Mesendoderm (in vitro differentiated cells): Measurements from ENCODE around the gene RIC8B.

Source experiments
- DNase-seq: peaks from one replicate; pipeline ENCODE4 v3.0.0; 2013
- H2AK5ac ChIP-seq: 2 replicates; pipeline ENCODE4 v1.6.1; 2013; ENCODE audit warnings: low read length, inconsistent platforms
- H2BK120ac ChIP-seq: 2 replicates; pipeline ENCODE4 v1.6.1; 2013; ENCODE audit warnings: low read depth, mild to moderate bottlenecking, low read length, moderate library complexity, mixed read lengths
- H2BK15ac ChIP-seq: replicated peaks from 2 replicates; pipeline ENCODE4 v1.6.1; 2013; ENCODE audit warnings: low read depth, mild to moderate bottlenecking, moderate library complexity
- H2BK5ac ChIP-seq: 2 replicates; pipeline ENCODE4 v1.6.1; 2013; ENCODE audit warnings: low read length, inconsistent platforms
- H3K18ac ChIP-seq: 2 replicates; pipeline ENCODE4 v1.6.1; 2013; ENCODE audit warnings: mild to moderate bottlenecking, low read length, mixed read lengths
- H3K23ac ChIP-seq: one replicate; pipeline ENCODE4 v1.6.1; 2013; ENCODE audit warnings: low read length
- H3K27ac ChIP-seq: 2 replicates; pipeline ENCODE4 v1.5.1; 2013; ENCODE audit warnings: low read depth, mild to moderate bottlenecking, inconsistent platforms, low read length, moderate library complexity
- H3K27me3 ChIP-seq: 2 replicates; pipeline ENCODE4 v1.6.1; 2013; ENCODE audit warnings: low read length, control low read depth, mild to moderate bottlenecking, inconsistent platforms; ENCODE audit not compliant: insufficient read depth, poor library complexity
- H3K36me3 ChIP-seq: 2 replicates; pipeline ENCODE4 v1.6.1; 2013; ENCODE audit warnings: low read length, inconsistent platforms; ENCODE audit not compliant: control insufficient read depth, insufficient read depth
- H3K4ac ChIP-seq: one replicate; pipeline ENCODE4 v1.6.1; 2013; ENCODE audit warnings: low read depth, mild to moderate bottlenecking, low read length, moderate library complexity
- H3K4me1 ChIP-seq: 2 replicates; pipeline ENCODE4 v1.6.1; 2013; ENCODE audit warnings: low read depth, low read length, inconsistent platforms; ENCODE audit not compliant: control insufficient read depth
- H3K4me2 ChIP-seq: 2 replicates; pipeline ENCODE4 v1.6.1; 2013; ENCODE audit warnings: low read length
- H3K4me3 ChIP-seq: 2 replicates; pipeline ENCODE4 v1.5.1; 2013; ENCODE audit warnings: mild to moderate bottlenecking, low read length
- H3K56ac ChIP-seq: one replicate; pipeline ENCODE4 v1.6.1; 2013; ENCODE audit warnings: low read length
- H3K79me1 ChIP-seq: 2 replicates; pipeline ENCODE4 v1.6.1; 2013; ENCODE audit warnings: low read length, inconsistent platforms
- H3K79me2 ChIP-seq: 2 replicates; pipeline ENCODE4 v1.6.1; 2013; ENCODE audit warnings: mild to moderate bottlenecking, low read length; ENCODE audit not compliant: control insufficient read depth, insufficient read depth
- H3K9ac ChIP-seq: 2 replicates; pipeline ENCODE4 v1.6.1; 2013; ENCODE audit warnings: low read length, inconsistent platforms
- H4K5ac ChIP-seq: one replicate; pipeline ENCODE4 v1.6.1; 2013; ENCODE audit warnings: low read length
- H4K8ac ChIP-seq: one replicate; pipeline ENCODE4 v1.6.1; 2013; ENCODE audit warnings: low read depth, mild to moderate bottlenecking, control low read depth, low read length, moderate library complexity
- WGBS: extraction: QIAGEN DNeasy Blood & Tissue Kit; methylation state at CpG from one replicate; pipeline ENCODE4 v1.1.7; 2013; ENCODE audit warnings: low lambda C conversion rate, missing lambda C conversion rate; ENCODE audit not compliant: insufficient coverage; ENCODE audit errors: extremely low coverage; 5-methylcytosine and 5-hydroxymethylcytosine counted together

The RIC8B gene

DNA sequence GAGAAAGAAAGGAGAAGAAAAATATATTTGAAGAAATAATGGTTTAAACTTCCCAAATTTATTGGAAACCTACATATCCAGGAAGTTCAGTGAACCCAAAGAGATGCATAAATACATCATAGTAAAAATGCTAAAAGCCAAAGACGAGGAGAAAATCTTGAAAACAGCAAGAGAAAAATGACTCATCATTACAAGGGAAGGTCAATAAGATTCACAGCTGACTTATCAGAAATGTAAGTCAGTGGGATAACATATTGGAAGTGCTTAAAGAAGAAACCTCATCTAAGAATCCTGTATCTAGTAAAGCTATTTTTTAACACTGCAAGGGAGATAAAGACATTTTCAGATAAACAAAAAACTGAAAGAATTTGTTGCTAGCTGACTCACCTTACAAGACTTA, 19.9 kb downstream of the RIC8B start:
- no CpG with 5 or more reads among the region's 1 CpG for WGBS
- Histone ChIP-seq H3K56ac (no peak overlapping the region), H2BK15ac (no peak overlapping the region), H4K5ac (no peak overlapping the region), H3K9ac (no peak overlapping the region), H4K8ac (no peak overlapping the region), H3K79me1 (no peaks in the 10 kb centered on the region), H3K18ac (no peak overlapping the region), H2BK120ac (no peak overlapping the region), H3K4ac (no peak overlapping the region), H3K27me3 (no peaks in the 10 kb centered on the region), H3K4me2 (no peak overlapping the region), H3K4me1 (no peaks in the 10 kb centered on the region), H3K23ac (no peak overlapping the region), H3K36me3 (no peaks in the 10 kb centered on the region), H3K4me3 (no peak overlapping the region), H3K27ac (no peak overlapping the region), H2AK5ac (no peak overlapping the region), H3K79me2 (no peaks in the 10 kb centered on the region), H2BK5ac (no peak overlapping the region)
- DNase-seq = no peak

DNA sequence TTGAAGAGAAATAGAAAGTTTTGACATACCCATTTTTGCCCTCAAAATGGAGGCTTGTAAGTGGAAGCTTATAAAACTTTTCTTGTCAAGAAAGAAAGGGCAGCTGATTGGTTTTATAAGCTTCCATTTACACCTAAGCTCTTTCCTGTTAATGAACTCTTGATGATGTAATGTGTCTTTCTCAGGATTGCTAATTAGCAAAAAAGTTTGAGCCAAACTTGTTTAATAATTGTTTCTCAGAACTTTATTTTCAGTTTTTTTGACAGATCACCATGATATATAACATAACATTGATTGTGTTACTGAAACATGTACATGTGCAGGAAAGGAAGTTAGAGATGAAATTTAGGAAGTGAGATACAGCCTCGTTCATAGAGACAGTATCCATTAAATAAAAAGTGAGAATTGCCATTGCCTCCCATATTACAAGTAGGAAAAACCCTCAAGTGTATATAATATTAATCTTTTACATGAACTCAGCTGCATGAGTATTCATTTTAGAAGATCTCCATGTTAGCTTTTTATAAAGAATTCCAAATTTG, 26.8 kb downstream of the RIC8B start:
- H3K4me1 ChIP-seq = no peaks in the 10 kb centered on the region
- H3K27me3 ChIP-seq = no peaks in the 10 kb centered on the region
- H2AK5ac ChIP-seq = no peak overlapping the region
- no peak overlapping the region for H3K27ac ChIP-seq
- no peak overlapping the region for H3K9ac ChIP-seq
- H3K79me1 ChIP-seq = no peaks in the 10 kb centered on the region
- no peak overlapping the region for H2BK120ac ChIP-seq
- H3K56ac ChIP-seq = no peak overlapping the region
- WGBS = no CpG with 5 or more reads among the region's 1 CpG
- H2BK15ac ChIP-seq = no peak overlapping the region
- H3K4me3 ChIP-seq = no peak overlapping the region
- H4K8ac ChIP-seq = no peak overlapping the region
- no peak overlapping the region for H3K4me2 ChIP-seq
- no peak overlapping the region for H3K23ac ChIP-seq
- H3K36me3 ChIP-seq = no peaks in the 10 kb centered on the region
- no peak overlapping the region for H4K5ac ChIP-seq
- H3K4ac ChIP-seq = no peak overlapping the region
- H2BK5ac ChIP-seq = no peak overlapping the region
- H3K79me2 ChIP-seq = no peaks in the 10 kb centered on the region
- no peak for DNase-seq
- no peak overlapping the region for H3K18ac ChIP-seq

DNA sequence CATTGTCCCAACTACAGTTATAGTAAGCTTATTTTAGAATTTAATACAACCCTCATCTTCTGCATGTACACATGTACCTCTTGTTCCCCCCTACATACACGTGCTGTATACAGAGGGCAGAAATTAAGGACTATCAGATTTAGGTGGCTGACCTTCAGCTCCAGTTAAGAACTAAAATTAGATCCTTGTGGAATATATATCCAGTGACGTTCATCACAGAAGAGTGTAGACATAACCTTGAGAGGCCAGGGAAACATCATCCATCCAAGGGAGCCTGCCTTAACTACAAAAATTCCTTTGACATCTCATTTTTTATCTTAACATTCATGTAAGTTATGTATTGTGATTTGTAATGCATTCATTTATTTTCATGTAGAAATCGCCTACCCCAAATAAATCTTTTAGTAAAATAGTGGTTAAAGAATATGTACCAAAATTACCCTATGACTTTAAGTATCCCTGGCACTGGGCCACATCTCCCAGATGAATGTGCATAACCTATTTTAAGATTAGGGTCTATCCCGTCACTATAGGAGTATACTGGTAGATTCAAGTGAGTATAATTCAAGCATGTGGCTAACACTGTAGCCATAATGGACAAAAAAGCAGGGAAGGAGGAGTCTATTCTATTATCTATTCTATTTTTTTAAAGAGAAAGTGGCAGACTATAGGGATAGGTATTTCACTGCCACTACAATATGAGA, 27.5 kb downstream of the RIC8B start:
- no peak overlapping the region for H2BK15ac ChIP-seq
- no peak for DNase-seq
- no peak overlapping the region for H3K4me2 ChIP-seq
- H3K4me1 ChIP-seq = no peaks in the 10 kb centered on the region
- no peak overlapping the region for H3K56ac ChIP-seq
- no peak overlapping the region for H2BK5ac ChIP-seq
- no peak overlapping the region for H3K23ac ChIP-seq
- no peak overlapping the region for H2BK120ac ChIP-seq
- H4K5ac ChIP-seq = no peak overlapping the region
- H3K36me3 ChIP-seq = no peaks in the 10 kb centered on the region
- no peak overlapping the region for H3K18ac ChIP-seq
- H4K8ac ChIP-seq = no peak overlapping the region
- no peak overlapping the region for H2AK5ac ChIP-seq
- no peaks in the 10 kb centered on the region for H3K27me3 ChIP-seq
- no peaks in the 10 kb centered on the region for H3K79me2 ChIP-seq
- H3K4me3 ChIP-seq = no peak overlapping the region
- WGBS = no CpG with 5 or more reads among the region's 4 CpGs
- H3K4ac ChIP-seq = no peak overlapping the region
- H3K9ac ChIP-seq = no peak overlapping the region
- no peaks in the 10 kb centered on the region for H3K79me1 ChIP-seq
- H3K27ac ChIP-seq = no peak overlapping the region

DNA sequence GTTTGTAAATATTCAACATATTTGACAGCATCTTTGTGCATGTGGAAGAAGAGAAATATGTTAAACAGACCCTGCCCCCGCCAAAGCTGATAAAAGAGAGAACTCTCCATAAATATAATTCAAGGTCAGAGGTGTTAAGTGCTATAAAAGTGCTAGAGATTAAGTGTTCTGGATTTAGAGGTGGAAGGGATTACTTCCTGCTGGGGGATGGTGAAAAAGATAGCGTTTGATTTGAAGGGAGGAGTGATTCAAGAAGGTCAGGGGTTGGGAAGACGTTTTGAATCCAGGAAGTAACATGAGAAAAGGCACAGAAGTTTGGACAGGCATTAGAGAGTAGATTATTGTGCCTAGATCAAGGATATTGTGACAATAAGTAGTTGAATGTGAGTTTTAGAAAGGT, 30.2 kb downstream of the RIC8B start:
- H4K5ac ChIP-seq = no peak overlapping the region
- no peak overlapping the region for H3K23ac ChIP-seq
- H3K9ac ChIP-seq = no peak overlapping the region
- H3K4ac ChIP-seq = no peak overlapping the region
- H3K27me3 ChIP-seq = no peaks in the 10 kb centered on the region
- no peaks in the 10 kb centered on the region for H3K36me3 ChIP-seq
- WGBS = 100% methylated on average over 1 of the region's 3 CpGs
- H2AK5ac ChIP-seq = no peak overlapping the region
- H3K4me2 ChIP-seq = no peak overlapping the region
- H3K79me1 ChIP-seq = no peaks in the 10 kb centered on the region
- H2BK15ac ChIP-seq = no peak overlapping the region
- no peak overlapping the region for H2BK5ac ChIP-seq
- no peak overlapping the region for H2BK120ac ChIP-seq
- H4K8ac ChIP-seq = no peak overlapping the region
- H3K4me3 ChIP-seq = no peak overlapping the region
- no peaks in the 10 kb centered on the region for H3K4me1 ChIP-seq
- DNase-seq = peak; percentile 41
- no peak overlapping the region for H3K56ac ChIP-seq
- H3K27ac ChIP-seq = no peak overlapping the region
- H3K18ac ChIP-seq = no peak overlapping the region
- H3K79me2 ChIP-seq = no peaks in the 10 kb centered on the region

DNA sequence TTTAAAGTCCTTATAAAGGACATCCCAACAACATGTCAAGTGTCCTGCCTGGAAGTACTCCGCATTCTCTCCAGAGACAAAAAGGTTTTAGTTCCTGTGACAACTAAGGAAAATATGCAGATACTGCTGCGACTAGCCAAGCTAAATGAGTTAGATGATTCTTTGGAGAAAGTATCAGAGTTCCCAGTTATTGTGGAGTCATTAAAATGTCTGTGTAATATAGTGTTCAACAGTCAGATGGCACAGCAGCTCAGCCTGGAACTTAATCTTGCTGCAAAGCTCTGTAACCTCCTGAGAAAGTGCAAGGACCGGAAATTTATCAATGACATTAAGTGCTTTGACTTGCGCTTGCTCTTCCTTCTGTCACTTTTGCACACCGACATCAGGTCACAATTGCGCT, 40.2 kb downstream of the RIC8B start:
- Histone ChIP-seq H3K4me2 (no peak overlapping the region), H3K23ac (no peak overlapping the region), H4K5ac (no peak overlapping the region), H3K79me1 (no peaks in the 10 kb centered on the region), H2BK15ac (no peak overlapping the region), H3K27ac (no peak overlapping the region), H3K27me3 (no peaks in the 10 kb centered on the region), H2BK5ac (no peak overlapping the region), H2AK5ac (no peak overlapping the region), H4K8ac (no peak overlapping the region), H3K36me3 (no peaks in the 10 kb centered on the region), H3K4me3 (no peak overlapping the region), H3K79me2 (no peaks in the 10 kb centered on the region), H3K56ac (no peak overlapping the region), H3K4ac (no peak overlapping the region), H3K9ac (no peak overlapping the region), H2BK120ac (no peak overlapping the region), H3K4me1 (no peaks in the 10 kb centered on the region), H3K18ac (no peak overlapping the region)
- no CpG with 5 or more reads among the region's 6 CpGs for WGBS
- DNase-seq = no peak

DNA sequence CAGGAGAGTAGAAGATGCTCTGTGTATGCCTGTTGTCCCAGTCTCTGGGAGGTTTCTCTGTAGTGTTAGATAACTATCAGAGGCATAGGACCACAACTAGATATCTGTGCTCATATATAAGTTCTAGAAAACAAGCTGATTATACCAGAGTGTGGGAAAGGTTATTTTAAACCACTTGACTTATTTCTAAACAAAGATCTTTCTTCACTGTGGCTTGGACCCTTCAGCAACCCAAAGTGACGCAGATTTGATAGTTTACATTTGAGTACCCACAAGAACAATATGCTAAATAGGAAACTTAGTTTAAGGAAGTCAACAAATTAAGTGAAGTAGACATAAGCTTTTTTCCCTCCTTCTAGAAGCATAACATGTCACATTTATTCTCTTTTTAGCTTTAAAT, 41.3 kb downstream of the RIC8B start:
- Histone ChIP-seq H3K4me3 (no peak overlapping the region), H3K36me3 (no peaks in the 10 kb centered on the region), H4K5ac (no peak overlapping the region), H3K23ac (no peak overlapping the region), H3K4me2 (no peak overlapping the region), H2BK5ac (no peak overlapping the region), H3K79me1 (no peaks in the 10 kb centered on the region), H3K56ac (no peak overlapping the region), H3K4ac (no peak overlapping the region), H3K4me1 (no peaks in the 10 kb centered on the region), H4K8ac (no peak overlapping the region), H2BK15ac (no peak overlapping the region), H3K27ac (no peak overlapping the region), H2BK120ac (no peak overlapping the region), H2AK5ac (no peak overlapping the region), H3K27me3 (no peaks in the 10 kb centered on the region), H3K9ac (no peak overlapping the region), H3K18ac (no peak overlapping the region), H3K79me2 (no peaks in the 10 kb centered on the region)
- DNase-seq = no peak
- no CpG with 5 or more reads among the region's 1 CpG for WGBS
